Adrenal gland (tissue), 12 donors: ENCODE data around the gene CYTH3. TPM values are rescaled to one million over a fixed set of nuclear protein-coding genes. Genes with fewer than 3 reads are reported as not detected.
"Not testable (repeated sequence)": the region's sequence is repeated elsewhere in the genome, so short reads cannot be mapped to it uniquely, and the experiment has no call there.

Experiments
- DNase-seq, 7 donors: peaks; one replicate each; pipeline ENCODE4 v3.0.0-alpha.2; 2019 to 2020
- H3K27ac ChIP-seq, 5 donors: fragments of 200-600 bp; sonication (generic) in 4 of 5; 1 replicate in 3 of 5; 2 replicates in 2 of 5; pipeline versions ENCODE4 v1.5.1 to v1.8.0; 2016 to 2020; ENCODE audit warnings: mild to moderate bottlenecking in 1 of 5
- H3K27me3 ChIP-seq: fragments of 200-600 bp; 2 replicates; pipeline ENCODE4 v1.8.0; 2021
- H3K36me3 ChIP-seq, 2 donors: fragments of 200-600 bp; replicated peaks in 1 of 2; 1 replicate in 1 of 2; 2 replicates in 1 of 2; pipeline versions ENCODE4 v1.5.1 to v1.8.0; 2018 to 2022
- H3K4me1 ChIP-seq, 2 donors: fragments of 200-600 bp; replicated peaks in 1 of 2; 1 replicate in 1 of 2; 2 replicates in 1 of 2; pipeline versions ENCODE4 v1.5.1 to v1.8.0; 2018 to 2021
- H3K4me3 ChIP-seq, 4 donors: fragments of 200-600 bp; sonication (generic) in 3 of 4; one replicate each; pipeline ENCODE4 v1.5.1; 2016 to 2018
- H3K9me3 ChIP-seq, 3 donors: fragments of 200-600 bp; sonication (generic) in 1 of 3; replicated peaks in 1 of 3; 1 replicate in 2 of 3; 2 replicates in 1 of 3; pipeline versions ENCODE4 v1.5.1 to v1.8.0; 2016 to 2021
- POLR2A ChIP-seq, 2 donors: fragments of 450-650 bp; IDR thresholded peaks; one replicate each; pipeline ENCODE4 v1.6.1; 2017; ENCODE audit warnings: antibody characterized with exemption in 2 of 2, mild to moderate bottlenecking in 2 of 2, moderate library complexity in 1 of 2
- WGBS, 4 donors: extraction: QIAGEN DNeasy Blood & Tissue Kit in 2 of 4; methylation state at CpG; one replicate each; pipeline versions ENCODE4 v1.1.5 to v1.1.7; 2013 to 2017; 5-methylcytosine and 5-hydroxymethylcytosine counted together
- intact Hi-C, 2 donors: fragments of 100-400 bp; cut with DNase I; formaldehyde crosslinking; loops; one replicate each; pipeline versions ENCODE4 v1.14.1 to v1.15.0; 2022 to 2023
- polyA plus RNA-seq, 3 donors: library from polyadenylated mRNA; stranded (reverse); fragments of 200-250 nt in 2 of 3; fragments of 350-450 nt in 1 of 3; fragmentation: Illumina TruSeq in 1 of 3; extraction: RNeasy Lipid Tissue Mini Kit (QIAGEN cat#74804) in 1 of 3; gene quantifications; one replicate each; pipeline ENCODE4 v1.2.3, GENCODE V29; 2013 to 2014
- total RNA-seq, 9 donors: library from RNA; depleted of rRNA in 4 of 9; stranded (reverse); fragments of >200 nt in 4 of 9; fragments of 120-200 nt in 1 of 9; fragmentation: NEBNext Ultra II Directional in 1 of 9; extraction: Animal tissue kit (Norgen Biotek cat#: 25700) in 1 of 9; gene quantifications; one replicate each; pipeline versions ENCODE4 v1.1.0 to v1.2.4, GENCODE V29; 2013 to 2023
- TF ChIP-seq, protein P1 (sequence below), 6 experiments: fragments of 450-650 bp in 4 of 6; fragments of 200-600 bp in 2 of 6; sonication (generic) in 1 of 6; IDR thresholded peaks; 1 replicate in 5 of 6; 2 replicates in 1 of 6; pipeline versions ENCODE4 v1.5.1 to v1.8.0; 2016 to 2021; ENCODE audit warnings: antibody characterized with exemption in 6 of 6, mild to moderate bottlenecking in 2 of 6, moderate library complexity in 1 of 6
- donor health status: healthy with polysubstance abuse.
- donor health status: Bipolar disorder and iron deficiency.
- donor health status: DM: yes; HTN: yes; CAD: no.
- donor health status: DM: no; HTN: no; CAD: no.
- donor health status: DM: no; HTN: no; CAD: no.
- donor health status: DM: yes; HTN: yes; CAD: no.

Gene CYTH3
- total and polyA plus RNA-seq, 12 donors, result 7.9 to 34.3 (median 17.0) TPM

DNA sequence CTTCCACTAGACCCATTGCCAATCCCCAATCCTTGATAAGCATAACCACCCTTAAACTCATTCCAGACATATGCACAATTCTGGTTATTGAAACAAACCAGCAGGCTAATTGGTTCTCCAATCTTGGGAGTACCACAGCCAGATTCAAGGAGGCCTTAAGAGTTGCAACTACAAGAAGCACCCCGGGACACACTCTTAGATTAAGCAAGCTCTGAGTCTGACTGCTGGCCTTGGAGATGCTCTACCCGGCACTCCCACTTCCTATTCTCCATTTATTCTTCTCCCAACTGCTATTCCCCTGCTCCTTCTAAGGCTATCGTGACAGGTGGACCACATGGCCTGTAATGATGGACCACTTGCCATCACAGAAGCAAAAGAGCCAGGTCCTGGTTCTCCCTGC, 40.3 kb downstream of the CYTH3 start:
- no peaks in the 10 kb centered on the region for H3K36me3 ChIP-seq
- no peak for TF ChIP-seq POLR2A (IDR thresholded peaks at IDR 0.05)
- TF ChIP-seq, protein P1, sequence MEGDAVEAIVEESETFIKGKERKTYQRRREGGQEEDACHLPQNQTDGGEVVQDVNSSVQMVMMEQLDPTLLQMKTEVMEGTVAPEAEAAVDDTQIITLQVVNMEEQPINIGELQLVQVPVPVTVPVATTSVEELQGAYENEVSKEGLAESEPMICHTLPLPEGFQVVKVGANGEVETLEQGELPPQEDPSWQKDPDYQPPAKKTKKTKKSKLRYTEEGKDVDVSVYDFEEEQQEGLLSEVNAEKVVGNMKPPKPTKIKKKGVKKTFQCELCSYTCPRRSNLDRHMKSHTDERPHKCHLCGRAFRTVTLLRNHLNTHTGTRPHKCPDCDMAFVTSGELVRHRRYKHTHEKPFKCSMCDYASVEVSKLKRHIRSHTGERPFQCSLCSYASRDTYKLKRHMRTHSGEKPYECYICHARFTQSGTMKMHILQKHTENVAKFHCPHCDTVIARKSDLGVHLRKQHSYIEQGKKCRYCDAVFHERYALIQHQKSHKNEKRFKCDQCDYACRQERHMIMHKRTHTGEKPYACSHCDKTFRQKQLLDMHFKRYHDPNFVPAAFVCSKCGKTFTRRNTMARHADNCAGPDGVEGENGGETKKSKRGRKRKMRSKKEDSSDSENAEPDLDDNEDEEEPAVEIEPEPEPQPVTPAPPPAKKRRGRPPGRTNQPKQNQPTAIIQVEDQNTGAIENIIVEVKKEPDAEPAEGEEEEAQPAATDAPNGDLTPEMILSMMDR (IDR thresholded peaks at IDR 0.05), result no peak
- WGBS, 4 donors, result 64 to 84% (median 72%) methylated on average over 3 of the region's 3 CpGs

DNA sequence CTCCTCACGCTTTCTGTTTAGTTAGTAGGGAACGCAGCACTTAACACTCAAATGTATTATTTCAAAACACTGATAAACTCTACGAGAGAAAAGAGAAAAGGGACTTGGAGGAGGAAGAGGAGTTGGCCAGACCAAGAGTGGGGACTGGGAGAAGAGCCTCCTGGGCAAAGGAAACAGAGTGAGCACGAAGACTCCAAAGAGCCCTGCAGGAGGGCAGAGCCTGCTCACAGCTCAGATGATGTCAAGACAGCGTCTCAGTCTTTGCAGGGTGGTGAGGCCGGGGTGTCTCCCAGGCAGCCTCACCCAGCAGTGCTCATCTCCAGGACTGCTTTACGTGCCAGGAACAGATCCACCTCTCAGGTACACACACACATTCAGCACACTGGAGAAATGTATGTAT, 41.2 kb downstream of the CYTH3 start:
- intact Hi-C loops, result no loop called here
- Histone ChIP-seq H3K9me3 (no peaks in the 10 kb centered on the region), H3K4me3 (no peak overlapping the region), H3K4me1 (peaks cover 0 to 36% of the 10 kb centered on the region in 2 donors), H3K27ac (no peak overlapping the region), H3K36me3 (no peaks in the 10 kb centered on the region), H3K27me3 (no peaks in the 10 kb centered on the region)
- no peak for TF ChIP-seq POLR2A (IDR thresholded peaks at IDR 0.05)
- TF ChIP-seq, protein P1 (IDR thresholded peaks at IDR 0.05), result no peak
- DNase-seq, result no peak
- 73 to 83% (median 77%) methylated on average over 7 of the region's 7 CpGs for WGBS, 4 donors

More for the DNA sequence above, 40.3 kb downstream of the CYTH3 start:
- Histone ChIP-seq H3K9me3 (no peaks in the 10 kb centered on the region), H3K4me1 (peaks cover 0 to 36% of the 10 kb centered on the region in 2 donors), H3K27ac (no peak overlapping the region), H3K4me3 (no peak overlapping the region), H3K27me3 (no peaks in the 10 kb centered on the region)
- intact Hi-C loops, result no loop called here
- no peak for DNase-seq

DNA sequence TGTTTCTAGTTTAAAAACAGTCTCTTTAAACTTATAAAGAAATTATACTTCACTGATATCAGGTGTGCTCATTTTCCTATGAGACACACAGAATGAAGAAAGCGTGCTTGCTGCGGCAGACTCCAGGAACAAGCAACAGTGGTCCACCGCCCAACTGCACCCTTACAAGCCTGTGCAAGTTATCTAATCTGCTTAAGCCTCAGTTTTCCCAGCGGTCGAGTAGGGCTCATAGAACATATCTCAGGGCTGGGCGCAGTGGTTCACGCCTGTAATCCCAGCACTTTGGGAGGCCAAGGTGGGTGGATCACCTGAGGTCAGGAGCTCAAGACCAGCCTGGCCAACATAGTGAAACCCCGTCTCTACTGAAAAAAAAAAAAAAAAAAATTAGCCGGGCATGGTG, 43.1 kb downstream of the CYTH3 start:
- DNase-seq, H3K27me3 ChIP-seq, intact Hi-C loops, H3K4me3 ChIP-seq, H3K36me3 ChIP-seq, H3K9me3 ChIP-seq: not testable (repeated sequence)
- Histone ChIP-seq H3K27ac (peak overlapping the region in 1 of 5 donors; percentile 57), H3K4me1 (peaks cover 0 to 36% of the 10 kb centered on the region in 2 donors)
- 63 to 79% (median 71%) methylated on average over 9 of the region's 9 CpGs for WGBS, 4 donors

DNA sequence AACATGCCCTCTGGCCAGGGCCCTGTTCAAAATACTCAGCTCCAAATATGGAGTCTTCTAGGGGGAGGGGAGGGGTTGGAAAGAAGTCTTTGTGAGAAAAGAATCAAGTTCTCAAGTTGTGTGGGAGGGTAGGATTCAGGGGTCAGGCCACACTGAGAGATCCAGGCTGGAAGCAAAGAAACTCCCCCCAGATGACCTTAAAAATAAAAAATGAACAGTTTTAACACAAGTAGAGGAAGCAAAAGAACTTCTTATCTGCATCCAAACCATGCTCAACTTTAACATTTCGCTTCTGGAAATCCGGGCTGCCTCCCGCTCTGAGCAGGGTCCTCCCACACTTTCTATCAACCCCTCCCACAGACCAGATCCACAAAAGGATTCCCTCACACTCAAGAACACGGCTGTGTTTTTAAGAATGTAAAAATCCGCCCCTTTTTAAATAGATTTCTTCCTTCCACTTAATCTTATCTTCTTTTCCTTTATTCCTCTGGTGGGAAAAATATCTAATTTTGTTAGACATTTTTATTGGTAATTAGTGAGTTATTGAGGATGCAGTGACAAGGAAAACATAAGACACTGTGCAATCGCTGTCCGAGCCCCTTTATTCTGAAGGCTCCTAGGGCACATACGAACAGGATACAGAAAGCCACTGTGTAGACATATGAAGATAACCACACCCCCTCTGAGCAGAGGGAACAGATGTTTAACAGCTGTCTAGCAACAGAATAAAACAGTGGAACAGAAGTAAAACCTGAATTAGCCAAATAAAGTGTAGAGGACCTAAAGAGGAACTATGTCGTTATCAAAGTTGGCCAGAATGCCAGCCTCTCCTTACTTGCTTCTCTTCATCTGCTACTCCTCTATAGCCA, 43.8 kb downstream of the CYTH3 start:
- Histone ChIP-seq H3K9me3 (no peaks in the 10 kb centered on the region), H3K27ac (peak overlapping the region in 2 of 5 donors; percentile 12 to 71), H3K4me3 (peak overlapping the region in 1 of 4 donors; percentile 6), H3K27me3 (no peaks in the 10 kb centered on the region), H3K36me3 (no peaks in the 10 kb centered on the region), H3K4me1 (peaks cover 0 to 36% of the 10 kb centered on the region in 2 donors)
- intact Hi-C loops, result no loop called here
- DNase-seq, result peak in 1 of 7 donors; percentile 59
- WGBS, 4 donors, result 37 to 51% (median 46%) methylated on average over 9 of the region's 9 CpGs
- TF ChIP-seq POLR2A (IDR thresholded peaks at IDR 0.05), result no peak
- TF ChIP-seq, protein P1 (IDR thresholded peaks at IDR 0.05), result no peak
